Esophagus squamous epithelium (tissue), 4 donors: ENCODE measurements around the gene RANGAP1.

Source experiments
- POLR2A ChIP-seq, 4 donors: fragments of 450-650 bp; IDR thresholded peaks; one replicate each; pipeline ENCODE4 v1.6.1; 2017; ENCODE audit warnings: antibody characterized with exemption in 4 of 4, mild to moderate bottlenecking in 4 of 4, moderate library complexity in 3 of 4
- TF ChIP-seq, protein P1 (sequence below), 6 experiments: fragments of 450-650 bp in 4 of 6; fragments of 200-600 bp in 2 of 6; sonication (generic) in 2 of 6; IDR thresholded peaks; one replicate each; pipeline ENCODE4 v1.5.1; 2016 to 2019; ENCODE audit warnings: antibody characterized with exemption in 6 of 6, mild to moderate bottlenecking in 4 of 6, moderate library complexity in 4 of 6

GRCh38 chr22:41264408-41264941 is 21.5 kb downstream of the RANGAP1 start:
- TF ChIP-seq, protein P1, sequence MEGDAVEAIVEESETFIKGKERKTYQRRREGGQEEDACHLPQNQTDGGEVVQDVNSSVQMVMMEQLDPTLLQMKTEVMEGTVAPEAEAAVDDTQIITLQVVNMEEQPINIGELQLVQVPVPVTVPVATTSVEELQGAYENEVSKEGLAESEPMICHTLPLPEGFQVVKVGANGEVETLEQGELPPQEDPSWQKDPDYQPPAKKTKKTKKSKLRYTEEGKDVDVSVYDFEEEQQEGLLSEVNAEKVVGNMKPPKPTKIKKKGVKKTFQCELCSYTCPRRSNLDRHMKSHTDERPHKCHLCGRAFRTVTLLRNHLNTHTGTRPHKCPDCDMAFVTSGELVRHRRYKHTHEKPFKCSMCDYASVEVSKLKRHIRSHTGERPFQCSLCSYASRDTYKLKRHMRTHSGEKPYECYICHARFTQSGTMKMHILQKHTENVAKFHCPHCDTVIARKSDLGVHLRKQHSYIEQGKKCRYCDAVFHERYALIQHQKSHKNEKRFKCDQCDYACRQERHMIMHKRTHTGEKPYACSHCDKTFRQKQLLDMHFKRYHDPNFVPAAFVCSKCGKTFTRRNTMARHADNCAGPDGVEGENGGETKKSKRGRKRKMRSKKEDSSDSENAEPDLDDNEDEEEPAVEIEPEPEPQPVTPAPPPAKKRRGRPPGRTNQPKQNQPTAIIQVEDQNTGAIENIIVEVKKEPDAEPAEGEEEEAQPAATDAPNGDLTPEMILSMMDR (IDR thresholded peaks at IDR 0.05), result no peak
- no peak for TF ChIP-seq POLR2A (IDR thresholded peaks at IDR 0.05)
